ENCODE data around the gene CAPN13. TPM values are rescaled to one million over a fixed set of nuclear protein-coding genes. Genes with fewer than 3 reads are reported as not detected.

Gene CAPN13
- total and polyA plus RNA-seq, 2 donors (not counting 3 experiments of a cell fraction or from before 2014, with no cell fraction given): not detected

- Histone ChIP-seq H3K36me3 (ENCODE audit: control insufficient read depth in 2 of 2, extremely low read depth in 1 of 2, insufficient read depth in 2 of 2, low read length in 2 of 2) (no peaks in the 10 kb centered on the region), H3K4me3 (replicated peaks in 1 of 3; ENCODE audit: insufficient read depth in 1 of 3, low read depth in 1 of 3, low read length in 3 of 3) (no peak overlapping the region), H3K79me2 (ENCODE audit: control insufficient read depth, insufficient read depth, low read length) (no peaks in the 10 kb centered on the region), H3K4me1 (ENCODE audit: control insufficient read depth, extremely low read depth, insufficient read depth, low read length) (no peaks in the 10 kb centered on the region), H3K9me1 (replicated peaks; ENCODE audit: control insufficient read depth, extremely low read depth, insufficient read depth, low read length) (no peaks in the 10 kb centered on the region), H2AFZ (ENCODE audit: low read depth, low read length) (no peak overlapping the region), H3K9me3 (replicated peaks; ENCODE audit: control insufficient read depth, insufficient read depth, low read length) (no peaks in the 10 kb centered on the region), H3K27me3 (ENCODE audit: control insufficient read depth in 2 of 2, insufficient read depth in 2 of 2, low read length in 2 of 2) (no peaks in the 10 kb centered on the region), H4K20me1 (replicated peaks; ENCODE audit: control insufficient read depth, extremely low read depth, insufficient read depth, low read length) (no peaks in the 10 kb centered on the region), H3K9ac (replicated peaks; ENCODE audit: extremely low read depth, insufficient read depth, low read length) (no peak overlapping the region), H3K27ac (ENCODE audit: insufficient read depth, low read depth, low read length) (no peak overlapping the region), H3K4me2 (ENCODE audit: insufficient read depth, low read length) (no peak overlapping the region)
- ChIA-PET CTCF (no interaction called here), POLR2A (no interaction called here)
- TF ChIP-seq EZH2 (IDR thresholded peaks at IDR 0.05; ENCODE audit: borderline replicate concordance, low read depth, low read length, severe bottlenecking) (no peak), MAX (IDR thresholded peaks at IDR 0.05; ENCODE audit: insufficient read depth, insufficient read length) (no peak), MYC (IDR thresholded peaks at IDR 0.05; ENCODE audit: low read depth, low read length) (no peak), POLR2A (IDR thresholded peaks at IDR 0.05; ENCODE audit: low read depth, low read length) (no peak), POLR2AphosphoS5 (IDR thresholded peaks at IDR 0.05; ENCODE audit: insufficient read depth, low read depth, low read length) (no peak), JUN (IDR thresholded peaks at IDR 0.05; ENCODE audit: borderline replicate concordance, insufficient read depth, insufficient read length, low read depth) (no peak), GATA2 (IDR thresholded peaks at IDR 0.05; ENCODE audit: insufficient read depth, insufficient read length, low read depth, low read length) (no peak), FOS (IDR thresholded peaks at IDR 0.05; ENCODE audit: borderline replicate concordance, insufficient read depth, low read length) (no peak)
- TF ChIP-seq, protein P1, sequence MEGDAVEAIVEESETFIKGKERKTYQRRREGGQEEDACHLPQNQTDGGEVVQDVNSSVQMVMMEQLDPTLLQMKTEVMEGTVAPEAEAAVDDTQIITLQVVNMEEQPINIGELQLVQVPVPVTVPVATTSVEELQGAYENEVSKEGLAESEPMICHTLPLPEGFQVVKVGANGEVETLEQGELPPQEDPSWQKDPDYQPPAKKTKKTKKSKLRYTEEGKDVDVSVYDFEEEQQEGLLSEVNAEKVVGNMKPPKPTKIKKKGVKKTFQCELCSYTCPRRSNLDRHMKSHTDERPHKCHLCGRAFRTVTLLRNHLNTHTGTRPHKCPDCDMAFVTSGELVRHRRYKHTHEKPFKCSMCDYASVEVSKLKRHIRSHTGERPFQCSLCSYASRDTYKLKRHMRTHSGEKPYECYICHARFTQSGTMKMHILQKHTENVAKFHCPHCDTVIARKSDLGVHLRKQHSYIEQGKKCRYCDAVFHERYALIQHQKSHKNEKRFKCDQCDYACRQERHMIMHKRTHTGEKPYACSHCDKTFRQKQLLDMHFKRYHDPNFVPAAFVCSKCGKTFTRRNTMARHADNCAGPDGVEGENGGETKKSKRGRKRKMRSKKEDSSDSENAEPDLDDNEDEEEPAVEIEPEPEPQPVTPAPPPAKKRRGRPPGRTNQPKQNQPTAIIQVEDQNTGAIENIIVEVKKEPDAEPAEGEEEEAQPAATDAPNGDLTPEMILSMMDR (IDR thresholded peaks at IDR 0.05; ENCODE audit: extremely low read depth in 1 of 2, insufficient read depth in 1 of 2, low read depth in 1 of 2, low read length in 2 of 2): no peak
- intact Hi-C loops (cut with micrococcal nuclease): no loop called here
- dilution Hi-C loops (cut with MboI; ENCODE audit: extremely low pct_ligation_motif_present, low sequenced_read_pairs): no loop called here
- DNase-seq (ENCODE audit: low read depth, low spot score) (no peak), FAIRE-seq (no peak)
- BruUV-seq (replicated peaks): no TSS peak
Measured at GRCh38 chr2:30769481-30769780, 37.8 kb downstream of the CAPN13 start.

Data from endothelial cell of umbilical vein (primary cell).